CD4-positive, alpha-beta T cell treated with Interleukin-4 for 4 hours (primary cell): Measurements from ENCODE around the gene ZNRF3.
"Not testable (repeated sequence)": the region's sequence is repeated elsewhere in the genome, so short reads cannot be mapped to it uniquely, and the experiment has no call there.

Experiments
- DNase-seq: peaks from one replicate; pipeline ENCODE4 v3.0.0-alpha.2; 2020

ZNRF3 gene

GRCh38 chr22:28986366-28986765 is 103.0 kb downstream of the ZNRF3 start:
- DNase-seq: no peak

DNA sequence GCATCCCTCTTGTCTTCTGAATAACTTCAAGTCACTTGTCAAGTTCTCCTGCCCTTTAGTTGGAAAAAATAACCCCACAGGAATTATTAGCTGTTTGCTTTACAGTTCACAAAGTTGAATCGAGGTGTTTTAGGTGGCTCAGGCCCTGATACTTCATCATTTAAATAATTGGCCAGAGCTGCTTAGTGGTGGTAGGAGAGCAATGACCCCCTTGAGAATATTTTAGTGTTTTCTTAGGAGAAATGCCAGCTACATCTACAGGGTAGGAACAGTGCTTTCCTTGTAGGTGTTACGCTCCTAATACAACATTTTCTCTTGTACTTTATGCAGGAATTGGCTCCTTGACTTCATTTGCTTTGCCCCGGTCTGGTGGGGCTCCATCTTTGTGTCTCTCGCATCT is 105.1 kb downstream of the ZNRF3 start:
- DNase-seq: no peak

- no peak for DNase-seq
These were observed 105.7 kb downstream of the ZNRF3 start for GRCh38 chr22:28989035-28989464.

- DNase-seq: no peak
These were observed 106.1 kb downstream of the ZNRF3 start for GRCh38 chr22:28989484-28989883.

- DNase-seq: no peak
These were observed 106.5 kb downstream of the ZNRF3 start for GRCh38 chr22:28989912-28990311.

- no peak for DNase-seq
These were observed 109.4 kb downstream of the ZNRF3 start for GRCh38 chr22:28992565-28993356.

DNA sequence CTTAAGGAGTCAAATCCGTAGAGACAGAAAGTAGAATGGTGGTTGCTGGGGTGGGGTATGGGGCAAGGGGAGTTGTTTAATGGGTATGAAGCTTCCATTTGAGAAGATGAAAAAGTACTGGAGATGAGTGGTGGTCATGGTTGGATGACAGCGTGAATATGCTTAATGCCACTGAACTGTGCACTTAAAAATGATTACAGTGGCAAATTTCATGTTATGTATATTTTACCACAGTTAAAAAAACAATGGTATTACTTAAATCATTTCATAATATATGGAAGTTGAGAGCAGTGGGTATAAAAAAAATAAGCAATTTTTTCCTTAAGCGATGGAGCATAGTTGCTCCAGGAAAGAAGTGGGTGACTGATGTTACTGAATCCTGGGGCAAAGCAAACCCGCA is 111.2 kb downstream of the ZNRF3 start:
- no peak for DNase-seq

DNA sequence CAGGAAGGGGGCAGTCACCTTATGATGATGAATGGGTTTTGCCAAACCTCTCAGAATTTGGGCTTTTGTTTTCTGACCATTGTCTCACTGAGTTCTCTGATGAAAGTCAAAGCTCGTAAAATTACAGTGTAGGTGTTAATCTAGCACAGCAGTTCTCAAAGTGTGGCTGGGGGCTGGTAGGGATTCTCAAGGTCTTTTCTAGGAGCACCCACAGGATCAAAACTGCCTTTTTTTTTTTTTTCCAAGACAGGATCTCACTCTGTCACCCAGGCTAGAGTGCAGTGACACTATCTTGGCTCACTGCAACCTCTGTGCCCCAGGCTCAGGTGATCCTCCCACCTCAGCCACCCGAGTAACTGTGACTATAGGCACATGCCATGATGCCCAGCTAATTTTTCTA is 112.2 kb downstream of the ZNRF3 start:
- DNase-seq: no peak

DNA sequence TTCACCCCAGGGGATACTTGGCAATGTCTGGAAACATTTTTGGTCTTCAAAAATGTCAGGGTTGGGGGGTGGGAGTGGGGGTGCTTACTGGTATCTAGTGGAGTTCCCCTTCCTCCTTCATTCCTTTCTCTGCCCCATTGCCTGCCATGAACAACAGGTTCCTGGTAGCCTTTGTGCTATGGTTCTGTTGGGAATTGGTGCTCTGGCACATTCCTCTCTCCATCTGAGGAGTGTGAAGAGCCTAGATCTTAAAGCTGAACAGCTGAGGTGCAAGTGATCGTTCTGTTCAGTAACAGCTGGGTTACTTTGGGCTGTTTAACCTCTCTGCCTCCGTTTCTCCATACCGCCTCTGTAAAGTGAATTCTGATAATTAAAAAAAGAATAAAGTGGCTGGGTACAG is 114.0 kb downstream of the ZNRF3 start:
- no peak for DNase-seq

GRCh38 chr22:28998681-28999080 is 115.3 kb downstream of the ZNRF3 start:
- no peak for DNase-seq

- no peak for DNase-seq
These were observed 116.1 kb downstream of the ZNRF3 start for GRCh38 chr22:28999510-28999909.

DNA sequence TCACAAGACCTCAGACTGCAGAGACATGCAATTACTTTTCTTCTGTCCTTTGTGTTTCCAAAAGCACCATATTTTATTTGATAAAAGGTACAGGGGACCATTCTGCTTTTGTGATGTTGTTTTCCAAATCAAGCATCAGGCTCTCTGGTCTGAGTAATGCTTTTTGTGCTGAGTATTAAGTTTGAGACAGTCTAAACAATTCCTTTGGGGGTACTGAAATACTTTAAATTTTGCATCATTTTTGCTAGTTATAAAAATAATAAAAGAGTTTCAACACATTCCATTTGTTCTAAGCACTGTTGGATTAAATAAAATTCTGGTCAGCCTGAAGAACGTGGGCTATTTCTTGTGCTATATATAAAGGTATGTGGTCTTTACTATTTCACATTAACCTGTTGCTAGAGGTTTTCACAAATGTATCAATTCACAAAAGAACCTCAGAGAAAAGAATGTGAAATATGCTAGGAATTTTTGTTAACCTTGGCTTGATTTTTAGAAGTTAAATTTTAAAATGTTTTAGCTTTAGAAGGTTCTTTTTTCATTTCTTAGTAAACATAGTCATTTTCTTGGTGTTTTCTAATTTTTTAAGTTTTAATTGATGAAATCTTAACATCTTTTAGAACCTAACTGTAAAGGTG is 116.7 kb downstream of the ZNRF3 start:
- DNase-seq: no peak

- DNase-seq: no peak
These were observed 117.3 kb downstream of the ZNRF3 start for GRCh38 chr22:29000641-29001040.

DNA sequence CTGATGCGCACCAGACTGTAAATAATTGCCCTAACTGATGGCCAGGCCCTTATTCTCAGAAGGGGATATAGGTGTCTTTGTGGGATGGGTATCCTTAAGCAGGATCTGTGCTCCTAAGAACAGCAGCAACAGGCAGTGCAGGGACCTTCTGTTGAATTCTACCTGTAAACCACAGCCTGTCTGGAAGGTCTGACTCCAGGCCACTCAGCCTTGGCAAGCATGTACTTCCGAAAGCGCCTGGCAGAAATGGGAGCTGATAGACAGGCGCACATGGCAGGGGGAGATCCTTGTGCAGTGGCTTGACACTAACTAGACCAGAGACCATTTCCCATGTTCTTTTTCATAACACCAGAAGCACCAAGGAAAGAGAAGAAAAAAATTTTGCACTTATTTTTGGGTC is 119.2 kb downstream of the ZNRF3 start:
- DNase-seq: no peak

GRCh38 chr22:29003552-29003951 is 120.2 kb downstream of the ZNRF3 start:
- no peak for DNase-seq

GRCh38 chr22:29003975-29004646 is 120.7 kb downstream of the ZNRF3 start:
- DNase-seq: no peak

DNA sequence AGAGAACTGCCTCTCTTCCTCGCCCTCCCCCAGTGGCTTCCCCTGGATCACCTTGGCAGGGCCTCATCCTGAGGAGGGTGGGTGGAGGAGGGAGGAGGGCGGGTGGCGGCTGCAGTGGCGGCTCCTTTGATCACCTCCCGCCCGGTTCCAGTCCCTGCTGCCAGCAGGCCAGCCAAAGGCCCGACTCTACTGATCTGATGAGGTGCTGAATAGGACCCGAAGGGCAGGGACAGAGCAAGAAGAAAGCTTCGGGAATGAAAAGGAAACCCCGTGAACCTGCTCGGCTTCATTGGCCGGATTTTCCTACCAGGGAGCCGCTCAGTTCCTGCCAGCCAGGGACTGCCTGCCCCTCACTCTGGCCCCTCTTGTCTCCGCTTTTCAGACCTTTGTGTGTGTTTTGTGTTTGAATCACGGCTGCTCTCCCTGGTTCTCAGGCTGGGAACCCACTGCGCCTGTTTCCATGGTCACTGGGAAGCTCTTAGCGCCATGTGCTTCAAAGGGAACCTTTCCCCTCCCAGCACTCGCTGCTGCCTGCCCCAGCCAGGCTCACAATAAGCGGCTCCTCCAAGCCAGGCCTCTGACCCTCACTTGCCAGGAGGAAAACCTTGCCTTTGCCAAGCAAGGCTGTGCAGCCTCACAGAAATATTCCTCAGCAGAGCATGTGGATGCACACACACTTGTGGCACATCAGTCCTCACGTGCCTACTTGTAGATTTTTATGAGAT is 121.4 kb downstream of the ZNRF3 start:
- DNase-seq: no peak

DNA sequence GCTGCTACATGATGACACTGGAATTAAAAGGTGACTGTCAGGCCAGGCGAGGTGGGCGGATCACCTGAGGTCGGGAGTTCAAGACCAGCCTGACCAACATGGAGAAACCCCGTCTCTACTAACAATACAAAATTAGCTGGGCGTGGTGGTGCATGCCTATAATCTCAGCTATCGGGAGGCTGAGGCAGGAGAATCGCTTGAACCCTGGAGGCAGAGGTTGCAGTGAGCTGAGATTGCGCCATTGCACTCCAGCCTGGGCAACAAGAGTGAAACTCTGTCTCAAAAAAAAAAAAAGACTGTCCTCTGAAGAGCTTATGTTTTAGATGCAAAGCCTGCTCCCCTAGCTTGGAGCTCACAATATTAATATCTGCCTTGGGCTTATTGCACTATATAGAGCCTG is 122.4 kb downstream of the ZNRF3 start:
- DNase-seq: not testable (repeated sequence)

GRCh38 chr22:29006346-29006745 is 123.0 kb downstream of the ZNRF3 start:
- DNase-seq: no peak

- DNase-seq: no peak
These were observed 125.8 kb downstream of the ZNRF3 start for GRCh38 chr22:29009148-29009547.

DNA sequence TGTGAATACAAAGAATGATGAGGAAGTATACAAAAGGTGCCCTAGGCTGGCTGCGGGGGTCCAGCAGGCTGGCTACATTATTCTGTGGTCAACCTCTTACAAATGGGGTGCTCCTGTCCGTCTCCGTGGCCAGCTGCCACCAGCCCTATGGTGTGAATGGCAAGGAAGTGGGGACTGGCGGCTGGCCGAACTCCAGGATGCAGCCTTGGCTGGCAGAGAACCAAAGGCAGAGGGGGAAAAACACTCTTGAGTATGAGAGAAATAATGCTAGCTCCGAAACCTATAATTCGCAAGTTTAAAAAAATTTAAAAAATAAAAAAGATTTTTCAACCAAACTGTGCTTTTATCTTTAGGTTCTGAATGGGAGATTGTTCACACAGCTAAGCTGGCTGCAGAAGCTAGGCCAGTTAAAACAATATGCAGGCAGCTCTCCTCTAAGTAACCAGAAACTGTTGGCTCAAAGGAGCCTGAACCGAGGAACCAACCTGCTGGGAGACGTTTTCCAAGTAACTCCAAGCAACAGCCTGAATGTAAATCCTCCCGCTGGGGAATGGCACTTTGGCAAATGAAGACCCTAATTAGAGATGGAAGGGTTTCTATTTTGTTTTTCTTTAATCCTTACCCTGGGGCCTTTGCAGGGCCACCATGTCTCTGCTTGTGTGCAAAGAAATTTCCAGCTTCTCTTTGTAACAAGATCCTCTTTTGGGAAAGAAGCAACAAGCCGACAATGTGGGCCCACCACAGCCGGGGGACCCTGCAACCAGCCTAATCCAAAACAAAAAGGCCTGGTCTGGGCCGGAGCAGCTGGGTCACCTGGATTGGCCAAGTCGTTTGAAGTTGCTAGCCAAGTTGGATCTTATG is 128.1 kb downstream of the ZNRF3 start:
- no peak for DNase-seq

- no peak for DNase-seq
These were observed 128.7 kb downstream of the ZNRF3 start for GRCh38 chr22:29012101-29012433.

GRCh38 chr22:29012952-29013351 is 129.6 kb downstream of the ZNRF3 start:
- DNase-seq: no peak
